ENCODE results near the gene GRPEL1. TPM values are rescaled to one million over a fixed set of nuclear protein-coding genes. Genes with fewer than 3 reads are reported as not detected.

GRPEL1 gene
- total and polyA plus RNA-seq, 2 donors (not counting 1 experiment from before 2014, with no cell fraction given) = 16.3 to 42.7 TPM

GRCh38 chr4:7077371-7077770 lies 9.5 kb upstream of the GRPEL1 start:
- Histone ChIP-seq H3K4me3 (replicated peaks in 1 of 4; ENCODE audit: control extremely low read depth in 1 of 4, insufficient read depth in 1 of 4, low read depth in 3 of 4, low read length in 4 of 4) (no peak overlapping the region), H3K9ac (ENCODE audit: insufficient read depth, low read length) (no peak overlapping the region), H3K4me2 (ENCODE audit: extremely low read depth, insufficient read depth, low read length) (no peak overlapping the region), H4K20me1 (ENCODE audit: control insufficient read depth, extremely low read depth, insufficient read depth, low read length) (no peaks in the 10 kb centered on the region), H3K27me3 (ENCODE audit: control insufficient read depth, insufficient read depth, low read length) (peaks cover 3% of the 10 kb centered on the region), H3K9me3 (ENCODE audit: control insufficient read depth, insufficient read depth, low read depth, low read length) (no peaks in the 10 kb centered on the region), H3K36me3 (ENCODE audit: control insufficient read depth, insufficient read depth, low read length) (no peaks in the 10 kb centered on the region), H2AFZ (ENCODE audit: low read length) (no peak overlapping the region), H3K4me1 (ENCODE audit: control insufficient read depth, extremely low read depth, insufficient read depth, low read length) (no peaks in the 10 kb centered on the region), H3K79me2 (ENCODE audit: control insufficient read depth, insufficient read depth, low read length) (no peaks in the 10 kb centered on the region), H3K27ac (ENCODE audit: insufficient read depth, low read length) (no peak overlapping the region)
- TF ChIP-seq EZH2 (IDR thresholded peaks at IDR 0.05; ENCODE audit: low read length, missing control alignments) = no peak
- TF ChIP-seq, protein P1, sequence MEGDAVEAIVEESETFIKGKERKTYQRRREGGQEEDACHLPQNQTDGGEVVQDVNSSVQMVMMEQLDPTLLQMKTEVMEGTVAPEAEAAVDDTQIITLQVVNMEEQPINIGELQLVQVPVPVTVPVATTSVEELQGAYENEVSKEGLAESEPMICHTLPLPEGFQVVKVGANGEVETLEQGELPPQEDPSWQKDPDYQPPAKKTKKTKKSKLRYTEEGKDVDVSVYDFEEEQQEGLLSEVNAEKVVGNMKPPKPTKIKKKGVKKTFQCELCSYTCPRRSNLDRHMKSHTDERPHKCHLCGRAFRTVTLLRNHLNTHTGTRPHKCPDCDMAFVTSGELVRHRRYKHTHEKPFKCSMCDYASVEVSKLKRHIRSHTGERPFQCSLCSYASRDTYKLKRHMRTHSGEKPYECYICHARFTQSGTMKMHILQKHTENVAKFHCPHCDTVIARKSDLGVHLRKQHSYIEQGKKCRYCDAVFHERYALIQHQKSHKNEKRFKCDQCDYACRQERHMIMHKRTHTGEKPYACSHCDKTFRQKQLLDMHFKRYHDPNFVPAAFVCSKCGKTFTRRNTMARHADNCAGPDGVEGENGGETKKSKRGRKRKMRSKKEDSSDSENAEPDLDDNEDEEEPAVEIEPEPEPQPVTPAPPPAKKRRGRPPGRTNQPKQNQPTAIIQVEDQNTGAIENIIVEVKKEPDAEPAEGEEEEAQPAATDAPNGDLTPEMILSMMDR (conservative IDR thresholded peaks at IDR 0.05 in 1 of 2, IDR thresholded peaks at IDR 0.05 in 1 of 2; ENCODE audit: low read depth in 1 of 2, low read length in 2 of 2) = no peak
- no peak for DNase-seq (ENCODE audit: low read depth in 2 of 2)

GRCh38 chr4:7076696-7077082 lies 8.8 kb upstream of the GRPEL1 start:
- Histone ChIP-seq H3K27me3 (ENCODE audit: control insufficient read depth, insufficient read depth, low read length) (peaks cover 2% of the 10 kb centered on the region), H3K4me3 (replicated peaks in 1 of 4; ENCODE audit: control extremely low read depth in 1 of 4, insufficient read depth in 1 of 4, low read depth in 3 of 4, low read length in 4 of 4) (no peak overlapping the region), H2AFZ (ENCODE audit: low read length) (no peak overlapping the region), H3K9me3 (ENCODE audit: control insufficient read depth, insufficient read depth, low read depth, low read length) (no peaks in the 10 kb centered on the region), H3K9ac (ENCODE audit: insufficient read depth, low read length) (no peak overlapping the region), H4K20me1 (ENCODE audit: control insufficient read depth, extremely low read depth, insufficient read depth, low read length) (no peaks in the 10 kb centered on the region), H3K27ac (ENCODE audit: insufficient read depth, low read length) (no peak overlapping the region), H3K4me2 (ENCODE audit: extremely low read depth, insufficient read depth, low read length) (no peak overlapping the region), H3K36me3 (ENCODE audit: control insufficient read depth, insufficient read depth, low read length) (no peaks in the 10 kb centered on the region), H3K79me2 (ENCODE audit: control insufficient read depth, insufficient read depth, low read length) (no peaks in the 10 kb centered on the region), H3K4me1 (ENCODE audit: control insufficient read depth, extremely low read depth, insufficient read depth, low read length) (no peaks in the 10 kb centered on the region)
- TF ChIP-seq EZH2 (IDR thresholded peaks at IDR 0.05; ENCODE audit: low read length, missing control alignments) = no peak
- TF ChIP-seq, protein P1 (conservative IDR thresholded peaks at IDR 0.05 in 1 of 2, IDR thresholded peaks at IDR 0.05 in 1 of 2; ENCODE audit: low read depth in 1 of 2, low read length in 2 of 2) = no peak
- DNase-seq (ENCODE audit: low read depth in 2 of 2) = no peak

DNA sequence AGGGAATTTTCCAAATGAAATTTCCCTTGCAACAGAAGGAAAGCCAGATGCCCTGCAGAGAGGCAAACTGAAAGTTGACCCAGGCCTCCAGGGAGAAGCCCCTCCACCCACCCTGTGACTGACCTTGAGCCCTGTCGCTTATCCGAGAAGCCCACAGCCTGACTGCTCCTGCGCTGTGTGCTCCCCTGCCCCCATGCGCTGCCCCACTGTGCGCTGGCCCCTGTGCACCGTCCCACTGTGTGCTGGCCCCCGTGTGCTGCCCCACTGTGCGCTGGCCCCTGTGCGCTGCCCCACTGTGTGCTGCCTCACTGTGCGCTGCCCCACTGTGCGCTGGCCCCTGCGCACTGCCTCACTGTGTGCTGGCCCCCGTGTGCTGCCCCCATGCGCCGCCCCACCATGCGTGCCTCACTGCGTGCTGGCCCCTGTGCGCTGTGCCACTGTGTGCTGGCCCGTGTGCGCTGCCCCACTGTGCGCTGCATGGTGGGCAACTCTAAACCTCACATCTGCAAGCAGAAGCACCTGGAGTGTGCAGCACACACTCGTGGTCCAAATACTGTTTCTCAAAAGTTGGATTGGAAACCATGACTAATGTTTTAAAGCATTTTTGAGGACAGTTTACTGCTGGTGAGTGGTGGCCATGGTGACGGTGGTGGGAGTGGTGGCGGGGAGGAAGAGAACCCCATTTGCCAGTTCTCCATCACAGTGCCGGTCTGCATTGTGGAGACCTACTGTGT lies 8.3 kb upstream of the GRPEL1 start:
- Histone ChIP-seq H3K79me2 (ENCODE audit: control insufficient read depth, insufficient read depth, low read length) (no peaks in the 10 kb centered on the region), H3K27ac (ENCODE audit: insufficient read depth, low read length) (no peak overlapping the region), H3K36me3 (ENCODE audit: control insufficient read depth, insufficient read depth, low read length) (no peaks in the 10 kb centered on the region), H3K4me1 (ENCODE audit: control insufficient read depth, extremely low read depth, insufficient read depth, low read length) (no peaks in the 10 kb centered on the region), H4K20me1 (ENCODE audit: control insufficient read depth, extremely low read depth, insufficient read depth, low read length) (no peaks in the 10 kb centered on the region), H3K4me3 (replicated peaks in 1 of 4; ENCODE audit: control extremely low read depth in 1 of 4, insufficient read depth in 1 of 4, low read depth in 3 of 4, low read length in 4 of 4) (no peak overlapping the region), H2AFZ (ENCODE audit: low read length) (no peak overlapping the region), H3K9me3 (ENCODE audit: control insufficient read depth, insufficient read depth, low read depth, low read length) (no peaks in the 10 kb centered on the region), H3K9ac (ENCODE audit: insufficient read depth, low read length) (no peak overlapping the region), H3K4me2 (ENCODE audit: extremely low read depth, insufficient read depth, low read length) (no peak overlapping the region), H3K27me3 (ENCODE audit: control insufficient read depth, insufficient read depth, low read length) (no peaks in the 10 kb centered on the region)
- DNase-seq (ENCODE audit: low read depth in 2 of 2) = peak in 1 of 2 donors; percentile 40
- TF ChIP-seq, protein P1 (conservative IDR thresholded peaks at IDR 0.05 in 1 of 2, IDR thresholded peaks at IDR 0.05 in 1 of 2; ENCODE audit: low read depth in 1 of 2, low read length in 2 of 2) = no peak
- no peak for TF ChIP-seq EZH2 (IDR thresholded peaks at IDR 0.05; ENCODE audit: low read length, missing control alignments)

Data from fibroblast of lung (primary cell).